Mesenchymal stem cell (in vitro differentiated cells and primary cell): Measurements from ENCODE around the gene SPG11.

Experiments
- DNase-seq: peaks from one replicate; pipeline ENCODE4 v3.0.0-alpha.2; 2013
- H2AFZ ChIP-seq: one replicate; pipeline ENCODE4 v1.6.1; 2013; ENCODE audit warnings: low read depth, mild to moderate bottlenecking, control low read depth, inconsistent platforms, low read length, moderate library complexity
- H2AK5ac ChIP-seq: 2 replicates; pipeline ENCODE4 v1.6.1; 2013; ENCODE audit warnings: low read length, moderate library complexity, mild to moderate bottlenecking, inconsistent platforms; ENCODE audit not compliant: severe bottlenecking
- H2BK120ac ChIP-seq: one replicate; pipeline ENCODE4 v1.6.1; 2013; ENCODE audit warnings: low read depth, mild to moderate bottlenecking, inconsistent platforms, low read length, moderate library complexity
- H2BK12ac ChIP-seq, 2 experiments: one replicate each; pipeline ENCODE4 v1.6.1; 2013; ENCODE audit warnings: inconsistent platforms in 2 of 2, low read length in 2 of 2, mild to moderate bottlenecking in 2 of 2, moderate library complexity in 2 of 2, control low read depth in 1 of 2
- H2BK15ac ChIP-seq: one replicate; pipeline ENCODE4 v1.6.1; 2013; ENCODE audit warnings: mild to moderate bottlenecking, low read depth, inconsistent platforms; ENCODE audit not compliant: poor library complexity, severe bottlenecking
- H2BK5ac ChIP-seq: 2 replicates; pipeline ENCODE4 v1.6.1; 2013; ENCODE audit warnings: low read depth, mild to moderate bottlenecking, low read length, control low read depth, inconsistent platforms; ENCODE audit not compliant: poor library complexity, severe bottlenecking
- H3K14ac ChIP-seq, 2 experiments: one replicate each; pipeline ENCODE4 v1.6.1; 2013; ENCODE audit warnings: inconsistent platforms in 2 of 2, low read length in 2 of 2, control low read depth in 1 of 2, mild to moderate bottlenecking in 1 of 2, moderate library complexity in 1 of 2
- H3K18ac ChIP-seq, 2 experiments: one replicate each; pipeline ENCODE4 v1.6.1; 2013; ENCODE audit warnings: inconsistent platforms in 2 of 2, low read length in 2 of 2, control low read depth in 1 of 2, low read depth in 1 of 2, mild to moderate bottlenecking in 1 of 2
- H3K23ac ChIP-seq, 2 experiments: one replicate each; pipeline ENCODE4 v1.6.1; 2013; ENCODE audit warnings: inconsistent platforms in 2 of 2, low read length in 2 of 2, mild to moderate bottlenecking in 2 of 2, moderate library complexity in 2 of 2, control low read depth in 1 of 2
- H3K27ac ChIP-seq: 2 replicates; pipeline ENCODE4 v1.5.1; 2013; ENCODE audit warnings: mild to moderate bottlenecking, moderate library complexity, low read length, control low read depth, inconsistent platforms; ENCODE audit not compliant: poor library complexity, severe bottlenecking
- H3K27me3 ChIP-seq, 2 experiments: 2 replicates each; pipeline versions ENCODE4 v1.6.1 to v1.7.0; 2013; ENCODE audit warnings: low read length in 2 of 2, mild to moderate bottlenecking in 2 of 2, moderate library complexity in 2 of 2, control low read depth in 1 of 2, inconsistent platforms in 1 of 2; ENCODE audit not compliant: control insufficient read depth in 1 of 2, insufficient read depth in 1 of 2
- H3K36me3 ChIP-seq, 2 experiments: 2 replicates each; pipeline versions ENCODE4 v1.6.1 to v1.7.0; 2013; ENCODE audit warnings: low read length in 2 of 2, control low read depth in 1 of 2, inconsistent platforms in 1 of 2, low read depth in 1 of 2, mild to moderate bottlenecking in 1 of 2; ENCODE audit not compliant: insufficient read depth in 2 of 2, control insufficient read depth in 1 of 2
- H3K4ac ChIP-seq, 2 experiments: one replicate each; pipeline ENCODE4 v1.6.1; 2013; ENCODE audit warnings: inconsistent platforms in 2 of 2, low read length in 2 of 2, mild to moderate bottlenecking in 2 of 2, moderate library complexity in 2 of 2, control low read depth in 1 of 2, low read depth in 1 of 2
- H3K4me1 ChIP-seq: 2 replicates; pipeline ENCODE4 v1.6.1; 2013; ENCODE audit warnings: low read depth, low read length, control low read depth; ENCODE audit not compliant: control insufficient read depth, insufficient read depth
- H3K4me2 ChIP-seq: 2 replicates; pipeline ENCODE4 v1.6.1; 2013; ENCODE audit warnings: low read length, mild to moderate bottlenecking, inconsistent platforms; ENCODE audit not compliant: poor library complexity, severe bottlenecking
- H3K4me3 ChIP-seq, 2 experiments: 2 replicates each; pipeline versions ENCODE4 v1.5.1 to v1.7.0; 2013; ENCODE audit warnings: low read length in 2 of 2, mild to moderate bottlenecking in 2 of 2, control low read depth in 1 of 2, low read depth in 1 of 2; ENCODE audit not compliant: insufficient read depth in 1 of 2
- H3K79me1 ChIP-seq: replicated peaks from 2 replicates; pipeline ENCODE4 v1.6.1; 2013; ENCODE audit warnings: mild to moderate bottlenecking, control low read depth, low read length, inconsistent platforms; ENCODE audit not compliant: poor library complexity, severe bottlenecking
- H3K9ac ChIP-seq: 2 replicates; pipeline ENCODE4 v1.7.0; 2013; ENCODE audit warnings: mild to moderate bottlenecking, low read length, moderate library complexity
- H3K9me3 ChIP-seq: 2 replicates; pipeline ENCODE4 v1.7.0; 2013; ENCODE audit warnings: mild to moderate bottlenecking, low read length; ENCODE audit not compliant: control insufficient read depth
- H4K8ac ChIP-seq: one replicate; pipeline ENCODE4 v1.6.1; 2013; ENCODE audit warnings: inconsistent platforms, mild to moderate bottlenecking, low read length, moderate library complexity
- H4K91ac ChIP-seq: one replicate; pipeline ENCODE4 v1.6.1; 2013; ENCODE audit warnings: mild to moderate bottlenecking, low read length, inconsistent platforms
- WGBS: methylation state at CpG from one replicate; pipeline ENCODE4 v1.1.7; 2013; ENCODE audit warnings: mixed read lengths; 5-methylcytosine and 5-hydroxymethylcytosine counted together

Gene SPG11

DNA sequence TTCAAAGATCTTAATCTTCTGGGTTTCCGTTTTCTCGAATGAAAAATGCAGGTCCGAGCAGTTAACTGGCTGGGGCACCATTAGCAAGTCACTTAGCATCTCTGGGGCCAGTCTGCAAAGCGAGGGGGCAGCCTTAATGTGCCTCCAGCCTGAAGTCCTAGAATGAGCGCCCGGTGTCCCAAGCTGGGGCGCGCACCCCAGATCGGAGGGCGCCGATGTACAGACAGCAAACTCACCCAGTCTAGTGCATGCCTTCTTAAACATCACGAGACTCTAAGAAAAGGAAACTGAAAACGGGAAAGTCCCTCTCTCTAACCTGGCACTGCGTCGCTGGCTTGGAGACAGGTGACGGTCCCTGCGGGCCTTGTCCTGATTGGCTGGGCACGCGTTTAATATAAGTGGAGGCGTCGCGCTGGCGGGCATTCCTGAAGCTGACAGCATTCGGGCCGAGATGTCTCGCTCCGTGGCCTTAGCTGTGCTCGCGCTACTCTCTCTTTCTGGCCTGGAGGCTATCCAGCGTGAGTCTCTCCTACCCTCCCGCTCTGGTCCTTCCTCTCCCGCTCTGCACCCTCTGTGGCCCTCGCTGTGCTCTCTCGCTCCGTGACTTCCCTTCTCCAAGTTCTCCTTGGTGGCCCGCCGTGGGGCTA lies 47.8 kb upstream of the SPG11 start, which contains the start of the genes B2M and PATL2:
Gene B2M, plus strand, starts transcription at position 422 of the 647 bp plus-strand sequence. Its CDS starts 30 bp downstream, at position 452.
Gene PATL2, minus strand, starts transcription at position 228 of the 647 bp plus-strand sequence. CDS start 34,833 bp downstream, outside the sequence.
- whole genome bisulfite sequencing: under 1% methylated on average over 37 of the region's 37 CpGs
- peaks cover 4 to 27% of the 10 kb centered on the region in 2 experiments for H3K36me3 ChIP-seq
- H2AFZ ChIP-seq: peak within 1 kb of the TSS; percentile 78
- no peaks in the 10 kb centered on the region for H3K9me3 ChIP-seq
- peak within 1 kb of the TSS in 1 of 2 experiments; percentile 90 for H3K23ac ChIP-seq
- peak within 1 kb of the TSS; percentile 71 for H2BK5ac ChIP-seq
- peak within 1 kb of the TSS; percentile 62 to 85 for H3K4ac ChIP-seq
- H2BK120ac ChIP-seq: peak within 1 kb of the TSS; percentile 71
- peak within 1 kb of the TSS; percentile 85 to 98 for H3K18ac ChIP-seq
- peaks cover 11% of the 10 kb centered on the region for H3K79me1 ChIP-seq
- no peaks in the 10 kb centered on the region for H3K27me3 ChIP-seq
- peak within 1 kb of the TSS; percentile 70 for H2BK15ac ChIP-seq
- H3K4me3 ChIP-seq: peak within 1 kb of the TSS; percentile 79 to 86
- peak; percentile 98 for DNase-seq
- peaks cover 3% of the 10 kb centered on the region for H3K4me1 ChIP-seq
- peak within 1 kb of the TSS; percentile 94 for H4K91ac ChIP-seq
- peak within 1 kb of the TSS in 1 of 2 experiments; percentile 66 for H2BK12ac ChIP-seq
- peak within 1 kb of the TSS; percentile 87 for H3K4me2 ChIP-seq
- peak within 1 kb of the TSS; percentile 92 for H4K8ac ChIP-seq
- peak within 1 kb of the TSS; percentile 99 for H3K9ac ChIP-seq
- H2AK5ac ChIP-seq: no peak within 1 kb of the TSS
- H3K14ac ChIP-seq: peak within 1 kb of the TSS in 1 of 2 experiments; percentile 98
- H3K27ac ChIP-seq: peak within 1 kb of the TSS; percentile 87

GRCh38 chr15:44710236-44711095 lies 47.0 kb upstream of the SPG11 start:
- Histone ChIP-seq H3K9me3 (no peaks in the 10 kb centered on the region), H2BK120ac (peak overlapping the region; percentile 71), H3K27ac (peak overlapping the region; percentile 87), H3K4me2 (peak overlapping the region; percentile 87), H3K14ac (no peak overlapping the region), H3K4me3 (peak overlapping the region; percentile 75 to 86), H2AK5ac (no peak overlapping the region), H3K4me1 (peaks cover 3% of the 10 kb centered on the region), H3K23ac (no peak overlapping the region), H4K8ac (peak overlapping the region; percentile 12), H3K4ac (peak overlapping the region; percentile 47 to 62), H2BK15ac (no peak overlapping the region), H3K79me1 (peaks cover 6% of the 10 kb centered on the region), H3K27me3 (no peaks in the 10 kb centered on the region), H2BK12ac (no peak overlapping the region), H2AFZ (peak overlapping the region; percentile 78), H2BK5ac (peak overlapping the region; percentile 63), H3K9ac (peak overlapping the region; percentile 99), H4K91ac (no peak overlapping the region), H3K18ac (peak overlapping the region in 1 of 2 experiments; percentile 38), H3K36me3 (peaks cover 0 to 20% of the 10 kb centered on the region in 2 experiments)
- peak; percentile 78 for DNase-seq
- 34% methylated on average over 10 of the region's 11 CpGs for WGBS

GRCh38 chr15:44706946-44707636 lies 43.6 kb upstream of the SPG11 start:
- Histone ChIP-seq H3K4ac (no peak overlapping the region), H2AFZ (no peak overlapping the region), H4K8ac (no peak overlapping the region), H3K4me1 (no peaks in the 10 kb centered on the region), H2BK12ac (no peak overlapping the region), H3K27me3 (no peaks in the 10 kb centered on the region), H3K4me2 (no peak overlapping the region), H3K14ac (no peak overlapping the region), H2AK5ac (no peak overlapping the region), H3K9me3 (peaks cover 3% of the 10 kb centered on the region), H3K18ac (no peak overlapping the region), H2BK15ac (no peak overlapping the region), H3K27ac (no peak overlapping the region), H3K23ac (no peak overlapping the region), H4K91ac (peak overlapping the region; percentile 8), H2BK5ac (no peak overlapping the region), H3K9ac (no peak overlapping the region), H3K36me3 (peaks cover 0 to 4% of the 10 kb centered on the region in 2 experiments), H3K4me3 (no peak overlapping the region), H3K79me1 (peaks cover 3% of the 10 kb centered on the region), H2BK120ac (no peak overlapping the region)
- no peak for DNase-seq
- 81% methylated on average over 2 of the region's 2 CpGs for WGBS
